IPS-NIHi7 (cell line): ENCODE data around the gene GLIS2.
"Not testable (repeated sequence)": the region's sequence is repeated elsewhere in the genome, so short reads cannot be mapped to it uniquely, and the experiment has no call there.

Source experiments
- DNase-seq: peaks from one replicate; pipeline ENCODE4 v3.0.0; 2012; ENCODE audit warnings: mixed read lengths; ENCODE audit errors: extremely low spot score

Gene GLIS2

GRCh38 chr16:4334724-4335495 is 19.0 kb downstream of the GLIS2 start:
- no peak for DNase-seq

GRCh38 chr16:4336701-4337539 is 21.1 kb downstream of the GLIS2 start:
- no peak for DNase-seq

- no peak for DNase-seq
These were observed 21.7 kb downstream of the GLIS2 start for GRCh38 chr16:4337540-4338088.

GRCh38 chr16:4338125-4338582 is 22.3 kb downstream of the GLIS2 start:
- no peak for DNase-seq

GRCh38 chr16:4338712-4339299 is 22.9 kb downstream of the GLIS2 start:
- DNase-seq: no peak

- DNase-seq: no peak
These were observed 23.6 kb downstream of the GLIS2 start for GRCh38 chr16:4339455-4339854.

GRCh38 chr16:4339909-4340308 is 24.0 kb downstream of the GLIS2 start:
- DNase-seq: no peak

- DNase-seq: no peak
These were observed 24.6 kb downstream of the GLIS2 start for GRCh38 chr16:4340443-4340842.

- DNase-seq: no peak
These were observed 25.4 kb downstream of the GLIS2 start for GRCh38 chr16:4341250-4341649.

GRCh38 chr16:4342866-4343744 is 27.2 kb downstream of the GLIS2 start:
- no peak for DNase-seq

GRCh38 chr16:4344300-4344982 is 28.6 kb downstream of the GLIS2 start:
- DNase-seq: not testable (repeated sequence)

GRCh38 chr16:4344983-4345835 is 29.3 kb downstream of the GLIS2 start:
- no peak for DNase-seq

GRCh38 chr16:4345836-4346781 is 30.2 kb downstream of the GLIS2 start:
- DNase-seq: no peak

- no peak for DNase-seq
These were observed 31.1 kb downstream of the GLIS2 start for GRCh38 chr16:4347010-4347409.

GRCh38 chr16:4347765-4348509 is 32.1 kb downstream of the GLIS2 start:
- DNase-seq: no peak

GRCh38 chr16:4349332-4349731 is 33.5 kb downstream of the GLIS2 start:
- DNase-seq: no peak

- no peak for DNase-seq
These were observed 34.5 kb downstream of the GLIS2 start for GRCh38 chr16:4350365-4350786.
